Heart left ventricle (tissue), 13 donors: ENCODE measurements around the gene GOLGA3.

Experiments used
- POLR2A ChIP-seq, 2 donors: fragments of 450-650 bp; IDR thresholded peaks; one replicate each; pipeline ENCODE4 v1.6.1; 2017; ENCODE audit warnings: antibody characterized with exemption in 2 of 2, mild to moderate bottlenecking in 2 of 2, moderate library complexity in 2 of 2
- TF ChIP-seq, protein P1 (sequence below), 12 donors: fragments of 200-600 bp; sonication (generic) in 4 of 12; IDR thresholded peaks; one replicate each; pipeline versions ENCODE4 v1.5.0 to v1.8.0; 2018 to 2022; ENCODE audit warnings: antibody characterized with exemption in 12 of 12, mild to moderate bottlenecking in 5 of 12
- donor health status: ischemic (EF 13 %, LVEDD 7.1; RV severe dilation, severe dysfunction).
- donor health status: DM: no; HTN: yes; CAD: no.
- donor health status: DM: no; HTN: no; CAD: no.
- donor health status: ischemic (EF 25% LVEDD 6.9; RV normal size, moderate dysfunction).
- donor health status: ischemic (EF 25% LVEDD 5.7; RV mildly dilated, moderate dysfunction).
- donor health status: ischemic (EF 35%, LVEDD 5.7; RV mildly dilated, moderate dysfunction).
- donor health status: nonischemic (EF 11% LVEDD 7.7; RV severe dilation, severe dysfunction).
- donor health status: DM: yes; HTN: yes; CAD: no.
- donor health status: PGD.
- donor health status: ischemic (EF 29% LVEDD 5.4; RV normal size, mild dysfunction).
- donor health status: nonischemic (EF 23%, LVEDD 6.1; RV moderate dilation, normal function).

DNA sequence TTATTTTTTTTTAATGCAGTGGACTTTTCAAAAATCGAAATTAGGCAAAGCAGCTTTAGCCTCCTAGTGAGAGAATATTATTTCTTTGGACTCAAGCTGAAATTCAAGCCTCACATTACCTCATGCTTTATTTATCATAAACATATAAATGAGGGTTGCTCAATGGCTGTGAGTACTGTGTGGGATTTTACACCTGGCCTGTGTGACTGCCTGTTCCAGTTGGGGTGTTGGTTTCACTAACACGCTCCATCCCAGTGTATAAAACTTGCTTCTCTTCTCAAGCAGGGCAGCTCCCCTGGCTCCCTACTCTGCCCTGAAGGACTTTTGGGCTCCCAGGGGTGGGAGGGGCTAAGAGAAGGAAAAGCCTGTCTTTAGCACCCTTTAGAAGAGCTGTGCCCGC, 82.1 kb downstream of the GOLGA3 start:
- TF ChIP-seq, protein P1, sequence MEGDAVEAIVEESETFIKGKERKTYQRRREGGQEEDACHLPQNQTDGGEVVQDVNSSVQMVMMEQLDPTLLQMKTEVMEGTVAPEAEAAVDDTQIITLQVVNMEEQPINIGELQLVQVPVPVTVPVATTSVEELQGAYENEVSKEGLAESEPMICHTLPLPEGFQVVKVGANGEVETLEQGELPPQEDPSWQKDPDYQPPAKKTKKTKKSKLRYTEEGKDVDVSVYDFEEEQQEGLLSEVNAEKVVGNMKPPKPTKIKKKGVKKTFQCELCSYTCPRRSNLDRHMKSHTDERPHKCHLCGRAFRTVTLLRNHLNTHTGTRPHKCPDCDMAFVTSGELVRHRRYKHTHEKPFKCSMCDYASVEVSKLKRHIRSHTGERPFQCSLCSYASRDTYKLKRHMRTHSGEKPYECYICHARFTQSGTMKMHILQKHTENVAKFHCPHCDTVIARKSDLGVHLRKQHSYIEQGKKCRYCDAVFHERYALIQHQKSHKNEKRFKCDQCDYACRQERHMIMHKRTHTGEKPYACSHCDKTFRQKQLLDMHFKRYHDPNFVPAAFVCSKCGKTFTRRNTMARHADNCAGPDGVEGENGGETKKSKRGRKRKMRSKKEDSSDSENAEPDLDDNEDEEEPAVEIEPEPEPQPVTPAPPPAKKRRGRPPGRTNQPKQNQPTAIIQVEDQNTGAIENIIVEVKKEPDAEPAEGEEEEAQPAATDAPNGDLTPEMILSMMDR (IDR thresholded peaks at IDR 0.05), result no peak
- no peak for TF ChIP-seq POLR2A (IDR thresholded peaks at IDR 0.05)
